ENCODE measurements around the gene LRCH1.

LRCH1 gene

DNA sequence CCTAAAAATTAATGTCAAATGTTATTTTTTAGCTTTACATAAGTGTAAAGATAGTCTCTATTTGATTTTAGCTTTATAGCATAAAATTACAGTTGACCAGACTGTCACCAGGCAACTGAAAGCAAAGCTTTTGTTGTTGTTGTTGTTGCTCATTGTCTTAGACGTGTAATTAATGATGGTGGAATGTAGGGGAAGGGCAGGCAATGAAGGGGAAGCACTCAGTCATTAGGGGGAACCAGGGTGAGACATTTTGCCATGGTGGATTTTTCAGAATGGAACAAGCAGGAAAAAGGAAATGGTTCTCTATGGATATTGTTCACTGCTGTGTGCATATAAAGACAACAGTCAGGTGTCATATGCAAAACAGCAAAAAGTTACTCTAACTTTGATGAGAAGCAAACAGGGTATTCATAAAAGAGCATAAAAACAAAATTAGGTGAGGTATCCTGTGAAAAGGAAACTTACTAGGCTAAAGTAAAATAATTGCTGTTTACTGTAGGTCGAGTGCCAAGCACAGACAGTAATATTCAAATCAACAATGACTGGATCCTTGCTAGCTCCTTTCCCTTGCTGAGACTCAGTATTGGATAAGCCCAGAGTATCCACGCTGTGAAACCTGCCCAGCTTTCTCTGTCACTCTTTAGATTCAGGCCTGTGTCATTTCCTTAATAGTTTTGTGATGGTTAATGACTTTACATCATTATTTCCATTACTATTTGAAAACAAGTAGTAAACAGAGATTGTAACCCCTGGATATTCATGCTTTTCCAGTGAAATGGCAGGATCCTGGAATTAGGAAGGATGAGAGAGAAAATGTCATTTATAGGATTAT, 110.5 kb downstream of the LRCH1 start:
- no peak overlapping the region for H3K9ac ChIP-seq
- H3K27ac ChIP-seq, result no peak overlapping the region
- peaks cover 28% of the 10 kb centered on the region; the same call in 1 of the 2 replicates for H3K79me2 ChIP-seq (ENCODE audit: insufficient read depth, low read depth)
- H2AFZ ChIP-seq (ENCODE audit: low read depth), result no peak overlapping the region
- no peaks in the 10 kb centered on the region for H3K36me3 ChIP-seq (ENCODE audit: insufficient read depth)
- no peak overlapping the region for H3K4me2 ChIP-seq
- H3K4me3 ChIP-seq (IDR thresholded peaks at IDR 0.05; ENCODE audit: insufficient read depth, low read depth, low read length), result no peak overlapping the region
- no peaks in the 10 kb centered on the region for H3K27me3 ChIP-seq (ENCODE audit: insufficient read depth, low read depth)
- peaks cover 55% of the 10 kb centered on the region for H3K4me1 ChIP-seq (ENCODE audit: low read depth, poor library complexity, severe bottlenecking)
- H4K20me1 ChIP-seq (ENCODE audit: insufficient read depth), result no peaks in the 10 kb centered on the region
- TF ChIP-seq, protein P1, sequence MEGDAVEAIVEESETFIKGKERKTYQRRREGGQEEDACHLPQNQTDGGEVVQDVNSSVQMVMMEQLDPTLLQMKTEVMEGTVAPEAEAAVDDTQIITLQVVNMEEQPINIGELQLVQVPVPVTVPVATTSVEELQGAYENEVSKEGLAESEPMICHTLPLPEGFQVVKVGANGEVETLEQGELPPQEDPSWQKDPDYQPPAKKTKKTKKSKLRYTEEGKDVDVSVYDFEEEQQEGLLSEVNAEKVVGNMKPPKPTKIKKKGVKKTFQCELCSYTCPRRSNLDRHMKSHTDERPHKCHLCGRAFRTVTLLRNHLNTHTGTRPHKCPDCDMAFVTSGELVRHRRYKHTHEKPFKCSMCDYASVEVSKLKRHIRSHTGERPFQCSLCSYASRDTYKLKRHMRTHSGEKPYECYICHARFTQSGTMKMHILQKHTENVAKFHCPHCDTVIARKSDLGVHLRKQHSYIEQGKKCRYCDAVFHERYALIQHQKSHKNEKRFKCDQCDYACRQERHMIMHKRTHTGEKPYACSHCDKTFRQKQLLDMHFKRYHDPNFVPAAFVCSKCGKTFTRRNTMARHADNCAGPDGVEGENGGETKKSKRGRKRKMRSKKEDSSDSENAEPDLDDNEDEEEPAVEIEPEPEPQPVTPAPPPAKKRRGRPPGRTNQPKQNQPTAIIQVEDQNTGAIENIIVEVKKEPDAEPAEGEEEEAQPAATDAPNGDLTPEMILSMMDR (conservative IDR thresholded peaks at IDR 0.05; ENCODE audit: low read depth, low read length), result no peak

DNA sequence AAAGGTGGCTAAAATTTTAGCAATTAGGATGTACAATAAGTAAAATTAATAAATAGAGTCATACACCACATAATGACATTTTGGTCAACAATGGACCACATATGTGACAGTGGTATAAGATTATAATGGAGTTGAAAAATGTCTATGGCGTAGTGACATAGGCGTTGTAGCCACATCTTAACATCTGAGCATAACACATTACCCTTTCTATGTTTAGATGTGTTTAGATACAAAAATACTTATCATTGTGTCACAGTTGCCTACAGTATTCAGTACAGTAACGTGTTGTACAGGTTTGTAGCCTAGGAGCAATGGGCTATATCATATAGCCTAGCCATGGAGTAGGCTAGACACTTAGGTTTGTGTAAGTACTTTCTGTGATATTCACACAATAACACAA, 111.2 kb downstream of the LRCH1 start:
- Histone ChIP-seq H2AFZ (ENCODE audit: low read depth) (no peak overlapping the region), H3K4me1 (ENCODE audit: low read depth, poor library complexity, severe bottlenecking) (peaks cover 62% of the 10 kb centered on the region), H3K36me3 (ENCODE audit: insufficient read depth) (no peaks in the 10 kb centered on the region), H3K4me2 (no peak overlapping the region), H3K27me3 (ENCODE audit: insufficient read depth, low read depth) (no peaks in the 10 kb centered on the region), H4K20me1 (ENCODE audit: insufficient read depth) (no peaks in the 10 kb centered on the region), H3K4me3 (IDR thresholded peaks at IDR 0.05; ENCODE audit: insufficient read depth, low read depth, low read length) (no peak overlapping the region), H3K9ac (no peak overlapping the region), H3K79me2 (ENCODE audit: insufficient read depth, low read depth) (peaks cover 29% of the 10 kb centered on the region; the same call in 1 of the 2 replicates), H3K27ac (no peak overlapping the region)
- TF ChIP-seq, protein P1 (conservative IDR thresholded peaks at IDR 0.05; ENCODE audit: low read depth, low read length), result no peak

DNA sequence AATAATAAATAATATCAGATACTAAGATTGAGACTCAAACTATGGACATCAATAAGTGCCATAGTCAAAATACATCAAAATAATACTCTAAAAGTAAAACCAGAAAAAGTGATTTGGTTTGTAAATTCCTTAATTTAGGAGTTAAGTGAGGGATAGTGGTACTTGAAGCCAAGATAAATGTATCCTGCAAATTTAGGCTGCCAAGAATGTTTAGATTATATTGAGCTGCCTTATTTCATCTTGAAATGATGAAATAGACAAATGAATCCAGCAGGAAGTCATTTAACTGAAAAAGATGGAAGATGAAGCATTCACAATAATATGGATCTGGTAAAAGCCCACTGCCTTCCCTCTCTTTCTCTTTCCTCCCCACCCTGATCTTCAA, 112.3 kb downstream of the LRCH1 start:
- H3K27ac ChIP-seq, result peak overlapping the region; percentile 91; the same call in 1 of the 2 replicates
- H3K36me3 ChIP-seq (ENCODE audit: insufficient read depth), result no peaks in the 10 kb centered on the region
- H3K4me3 ChIP-seq (IDR thresholded peaks at IDR 0.05; ENCODE audit: insufficient read depth, low read depth, low read length), result no peak overlapping the region
- H2AFZ ChIP-seq (ENCODE audit: low read depth), result no peak overlapping the region
- H4K20me1 ChIP-seq (ENCODE audit: insufficient read depth), result no peaks in the 10 kb centered on the region
- no peaks in the 10 kb centered on the region for H3K27me3 ChIP-seq (ENCODE audit: insufficient read depth, low read depth)
- peaks cover 69% of the 10 kb centered on the region for H3K4me1 ChIP-seq (ENCODE audit: low read depth, poor library complexity, severe bottlenecking)
- TF ChIP-seq, protein P1 (conservative IDR thresholded peaks at IDR 0.05; ENCODE audit: low read depth, low read length), result no peak
- H3K9ac ChIP-seq, result no peak overlapping the region
- peak overlapping the region; percentile 54; the same call in 1 of the 2 replicates for H3K4me2 ChIP-seq
- peaks cover 38% of the 10 kb centered on the region; the same call in 1 of the 2 replicates for H3K79me2 ChIP-seq (ENCODE audit: insufficient read depth, low read depth)

DNA sequence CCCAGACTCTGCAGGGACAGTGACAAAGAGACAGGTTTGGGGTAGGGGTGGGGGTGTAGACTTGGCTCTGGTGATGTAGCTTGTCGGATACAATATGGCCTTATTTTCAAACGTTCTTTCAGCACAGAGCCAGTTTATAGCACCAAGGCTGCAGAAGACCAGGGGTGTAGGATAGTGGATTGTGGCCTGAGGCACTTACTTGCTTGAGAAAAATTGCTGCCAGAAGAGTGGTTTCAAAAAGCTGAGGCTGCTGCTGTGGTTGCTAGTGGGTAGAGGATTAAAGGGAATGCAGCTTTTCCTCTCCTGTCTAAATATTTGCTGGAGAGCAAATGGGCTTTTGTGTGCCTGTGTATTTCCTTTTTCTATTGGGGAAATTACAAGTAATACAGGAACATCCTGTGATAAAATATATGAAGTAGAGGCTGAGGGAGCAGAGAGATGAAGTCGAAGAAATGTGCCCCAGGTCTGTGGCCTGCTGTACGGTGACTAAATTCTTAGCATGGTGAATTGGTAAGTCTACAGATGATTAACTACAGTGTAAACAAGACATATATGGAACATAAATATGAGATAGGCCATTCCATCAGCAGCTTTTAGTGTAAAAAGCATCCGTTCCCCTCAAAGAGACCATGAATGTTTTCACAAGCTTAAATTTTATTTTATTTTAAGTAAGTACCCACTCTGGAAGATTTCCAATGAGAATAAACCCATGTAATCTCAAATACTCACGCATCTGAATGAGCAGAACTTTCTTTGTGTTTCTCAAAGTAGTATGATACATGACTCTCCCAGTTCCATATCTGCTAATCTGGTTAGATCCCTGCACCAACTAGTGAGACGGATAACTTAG, 112.9 kb downstream of the LRCH1 start:
- Histone ChIP-seq H3K4me2 (peak overlapping the region; percentile 68; the same call in 1 of the 2 replicates), H3K4me1 (ENCODE audit: low read depth, poor library complexity, severe bottlenecking) (peaks cover 70% of the 10 kb centered on the region), H4K20me1 (ENCODE audit: insufficient read depth) (no peaks in the 10 kb centered on the region), H3K27ac (peak overlapping the region; percentile 91; the same call in 1 of the 2 replicates), H3K79me2 (ENCODE audit: insufficient read depth, low read depth) (peaks cover 38% of the 10 kb centered on the region; the same call in 1 of the 2 replicates), H3K4me3 (IDR thresholded peaks at IDR 0.05; ENCODE audit: insufficient read depth, low read depth, low read length) (no peak overlapping the region), H3K36me3 (ENCODE audit: insufficient read depth) (no peaks in the 10 kb centered on the region), H2AFZ (ENCODE audit: low read depth) (no peak overlapping the region), H3K9ac (no peak overlapping the region), H3K27me3 (ENCODE audit: insufficient read depth, low read depth) (no peaks in the 10 kb centered on the region)
- TF ChIP-seq, protein P1 (conservative IDR thresholded peaks at IDR 0.05; ENCODE audit: low read depth, low read length), result no peak

Measured in KMS-11 (cell line).